Testis (tissue), 2 donors: Measurements from ENCODE around the gene NBAS.

Experiments used
- POLR2A ChIP-seq: fragments of 450-650 bp; IDR thresholded peaks from one replicate; pipeline ENCODE4 v1.6.1; 2017; ENCODE audit warnings: antibody characterized with exemption, mild to moderate bottlenecking, moderate library complexity
- TF ChIP-seq, protein P1 (sequence below), 3 experiments: fragments of 450-650 bp in 2 of 3; fragments of 200-600 bp in 1 of 3; sonication (generic) in 1 of 3; IDR thresholded peaks; one replicate each; pipeline ENCODE4 v1.5.1; 2016 to 2019; ENCODE audit warnings: antibody characterized with exemption in 3 of 3, mild to moderate bottlenecking in 2 of 3, moderate library complexity in 1 of 3

DNA sequence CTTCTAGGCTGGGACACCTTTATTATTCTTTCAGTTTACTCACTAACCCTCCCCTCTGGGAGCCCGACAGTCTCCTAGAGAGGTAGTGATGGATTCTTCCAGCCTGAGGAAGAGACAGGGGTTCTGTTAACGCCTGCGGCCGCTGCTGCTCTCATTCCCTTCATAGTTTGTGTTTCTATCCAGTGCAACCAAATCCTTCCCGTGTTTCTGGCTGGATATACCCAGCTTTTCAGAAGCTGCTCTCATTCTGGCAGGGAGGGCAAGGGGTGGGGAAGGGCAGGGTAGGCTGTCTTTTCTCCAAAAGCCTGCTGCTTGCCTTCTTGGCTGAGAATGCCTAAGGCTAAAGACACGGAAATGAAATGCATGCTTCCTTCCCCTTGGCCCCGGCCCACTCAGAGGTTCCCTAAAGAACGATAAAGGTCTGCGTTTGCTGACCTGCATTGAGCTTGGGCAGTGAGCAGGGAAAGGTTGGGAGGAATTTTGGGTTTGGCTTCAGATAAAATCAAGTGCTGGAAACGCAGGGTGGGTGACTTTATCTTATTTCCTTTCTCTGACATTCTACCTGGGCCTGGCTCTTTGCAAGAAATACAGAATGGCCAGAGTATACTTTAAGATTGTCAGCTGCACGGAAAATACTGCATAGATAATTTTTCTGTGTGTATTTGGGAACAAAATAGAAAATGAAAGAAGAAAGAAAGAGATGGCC, 390.9 kb downstream of the NBAS start:
- TF ChIP-seq, protein P1, sequence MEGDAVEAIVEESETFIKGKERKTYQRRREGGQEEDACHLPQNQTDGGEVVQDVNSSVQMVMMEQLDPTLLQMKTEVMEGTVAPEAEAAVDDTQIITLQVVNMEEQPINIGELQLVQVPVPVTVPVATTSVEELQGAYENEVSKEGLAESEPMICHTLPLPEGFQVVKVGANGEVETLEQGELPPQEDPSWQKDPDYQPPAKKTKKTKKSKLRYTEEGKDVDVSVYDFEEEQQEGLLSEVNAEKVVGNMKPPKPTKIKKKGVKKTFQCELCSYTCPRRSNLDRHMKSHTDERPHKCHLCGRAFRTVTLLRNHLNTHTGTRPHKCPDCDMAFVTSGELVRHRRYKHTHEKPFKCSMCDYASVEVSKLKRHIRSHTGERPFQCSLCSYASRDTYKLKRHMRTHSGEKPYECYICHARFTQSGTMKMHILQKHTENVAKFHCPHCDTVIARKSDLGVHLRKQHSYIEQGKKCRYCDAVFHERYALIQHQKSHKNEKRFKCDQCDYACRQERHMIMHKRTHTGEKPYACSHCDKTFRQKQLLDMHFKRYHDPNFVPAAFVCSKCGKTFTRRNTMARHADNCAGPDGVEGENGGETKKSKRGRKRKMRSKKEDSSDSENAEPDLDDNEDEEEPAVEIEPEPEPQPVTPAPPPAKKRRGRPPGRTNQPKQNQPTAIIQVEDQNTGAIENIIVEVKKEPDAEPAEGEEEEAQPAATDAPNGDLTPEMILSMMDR (IDR thresholded peaks at IDR 0.05), result no peak
- no peak for TF ChIP-seq POLR2A
